ENCODE data around the gene SAG. TPM values are rescaled to one million over a fixed set of nuclear protein-coding genes. Genes with fewer than 3 reads are reported as not detected.

SAG gene
- total and polyA plus RNA-seq, 2 experiments from 2014 or later: not detected

DNA sequence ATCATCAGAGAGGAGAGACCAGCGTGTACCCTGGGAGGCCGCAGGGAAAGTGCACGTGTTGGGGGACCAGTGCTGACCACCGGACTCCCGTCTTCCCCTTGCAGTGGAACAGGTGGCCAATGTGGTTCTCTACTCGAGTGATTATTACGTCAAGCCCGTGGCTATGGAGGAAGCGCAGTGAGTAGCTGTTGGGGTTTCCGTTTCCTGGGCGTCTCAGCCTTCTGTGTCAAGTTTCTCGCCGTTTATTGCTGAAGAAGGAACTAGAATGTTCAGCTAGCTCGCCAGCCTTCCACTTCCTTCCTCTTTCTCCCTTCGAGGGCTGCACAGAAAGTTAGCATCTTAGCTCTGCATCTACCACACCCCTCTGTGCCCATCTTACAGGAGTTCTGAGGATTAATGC lies 23.9 kb downstream of the SAG start (continued):
- TF ChIP-seq, protein P1, sequence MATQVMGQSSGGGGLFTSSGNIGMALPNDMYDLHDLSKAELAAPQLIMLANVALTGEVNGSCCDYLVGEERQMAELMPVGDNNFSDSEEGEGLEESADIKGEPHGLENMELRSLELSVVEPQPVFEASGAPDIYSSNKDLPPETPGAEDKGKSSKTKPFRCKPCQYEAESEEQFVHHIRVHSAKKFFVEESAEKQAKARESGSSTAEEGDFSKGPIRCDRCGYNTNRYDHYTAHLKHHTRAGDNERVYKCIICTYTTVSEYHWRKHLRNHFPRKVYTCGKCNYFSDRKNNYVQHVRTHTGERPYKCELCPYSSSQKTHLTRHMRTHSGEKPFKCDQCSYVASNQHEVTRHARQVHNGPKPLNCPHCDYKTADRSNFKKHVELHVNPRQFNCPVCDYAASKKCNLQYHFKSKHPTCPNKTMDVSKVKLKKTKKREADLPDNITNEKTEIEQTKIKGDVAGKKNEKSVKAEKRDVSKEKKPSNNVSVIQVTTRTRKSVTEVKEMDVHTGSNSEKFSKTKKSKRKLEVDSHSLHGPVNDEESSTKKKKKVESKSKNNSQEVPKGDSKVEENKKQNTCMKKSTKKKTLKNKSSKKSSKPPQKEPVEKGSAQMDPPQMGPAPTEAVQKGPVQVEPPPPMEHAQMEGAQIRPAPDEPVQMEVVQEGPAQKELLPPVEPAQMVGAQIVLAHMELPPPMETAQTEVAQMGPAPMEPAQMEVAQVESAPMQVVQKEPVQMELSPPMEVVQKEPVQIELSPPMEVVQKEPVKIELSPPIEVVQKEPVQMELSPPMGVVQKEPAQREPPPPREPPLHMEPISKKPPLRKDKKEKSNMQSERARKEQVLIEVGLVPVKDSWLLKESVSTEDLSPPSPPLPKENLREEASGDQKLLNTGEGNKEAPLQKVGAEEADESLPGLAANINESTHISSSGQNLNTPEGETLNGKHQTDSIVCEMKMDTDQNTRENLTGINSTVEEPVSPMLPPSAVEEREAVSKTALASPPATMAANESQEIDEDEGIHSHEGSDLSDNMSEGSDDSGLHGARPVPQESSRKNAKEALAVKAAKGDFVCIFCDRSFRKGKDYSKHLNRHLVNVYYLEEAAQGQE (IDR thresholded peaks at IDR 0.05; ENCODE audit: unreplicated experiment): no peak
- TF ChIP-seq ZNF331 (CRISPR knock-in tag; IDR thresholded peaks at IDR 0.05; ENCODE audit: low read depth) (no peak), ZNF114 (CRISPR knock-in tag; IDR thresholded peaks at IDR 0.05) (no peak), CREB1 (CRISPR knock-in tag; IDR thresholded peaks at IDR 0.05; ENCODE audit: low read depth) (no peak), EZH2 (IDR thresholded peaks at IDR 0.05; ENCODE audit: low read depth, unreplicated experiment) (no peak), EZH2phosphoT487 (IDR thresholded peaks at IDR 0.05; ENCODE audit: unreplicated experiment) (no peak)
- TF ChIP-seq, protein P2, sequence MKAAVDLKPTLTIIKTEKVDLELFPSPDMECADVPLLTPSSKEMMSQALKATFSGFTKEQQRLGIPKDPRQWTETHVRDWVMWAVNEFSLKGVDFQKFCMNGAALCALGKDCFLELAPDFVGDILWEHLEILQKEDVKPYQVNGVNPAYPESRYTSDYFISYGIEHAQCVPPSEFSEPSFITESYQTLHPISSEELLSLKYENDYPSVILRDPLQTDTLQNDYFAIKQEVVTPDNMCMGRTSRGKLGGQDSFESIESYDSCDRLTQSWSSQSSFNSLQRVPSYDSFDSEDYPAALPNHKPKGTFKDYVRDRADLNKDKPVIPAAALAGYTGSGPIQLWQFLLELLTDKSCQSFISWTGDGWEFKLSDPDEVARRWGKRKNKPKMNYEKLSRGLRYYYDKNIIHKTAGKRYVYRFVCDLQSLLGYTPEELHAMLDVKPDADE (IDR thresholded peaks at IDR 0.05): no peak
- TF ChIP-seq, protein P3, sequence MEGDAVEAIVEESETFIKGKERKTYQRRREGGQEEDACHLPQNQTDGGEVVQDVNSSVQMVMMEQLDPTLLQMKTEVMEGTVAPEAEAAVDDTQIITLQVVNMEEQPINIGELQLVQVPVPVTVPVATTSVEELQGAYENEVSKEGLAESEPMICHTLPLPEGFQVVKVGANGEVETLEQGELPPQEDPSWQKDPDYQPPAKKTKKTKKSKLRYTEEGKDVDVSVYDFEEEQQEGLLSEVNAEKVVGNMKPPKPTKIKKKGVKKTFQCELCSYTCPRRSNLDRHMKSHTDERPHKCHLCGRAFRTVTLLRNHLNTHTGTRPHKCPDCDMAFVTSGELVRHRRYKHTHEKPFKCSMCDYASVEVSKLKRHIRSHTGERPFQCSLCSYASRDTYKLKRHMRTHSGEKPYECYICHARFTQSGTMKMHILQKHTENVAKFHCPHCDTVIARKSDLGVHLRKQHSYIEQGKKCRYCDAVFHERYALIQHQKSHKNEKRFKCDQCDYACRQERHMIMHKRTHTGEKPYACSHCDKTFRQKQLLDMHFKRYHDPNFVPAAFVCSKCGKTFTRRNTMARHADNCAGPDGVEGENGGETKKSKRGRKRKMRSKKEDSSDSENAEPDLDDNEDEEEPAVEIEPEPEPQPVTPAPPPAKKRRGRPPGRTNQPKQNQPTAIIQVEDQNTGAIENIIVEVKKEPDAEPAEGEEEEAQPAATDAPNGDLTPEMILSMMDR (conservative IDR thresholded peaks at IDR 0.05; ENCODE audit: low read depth in 2 of 2): no peak

DNA sequence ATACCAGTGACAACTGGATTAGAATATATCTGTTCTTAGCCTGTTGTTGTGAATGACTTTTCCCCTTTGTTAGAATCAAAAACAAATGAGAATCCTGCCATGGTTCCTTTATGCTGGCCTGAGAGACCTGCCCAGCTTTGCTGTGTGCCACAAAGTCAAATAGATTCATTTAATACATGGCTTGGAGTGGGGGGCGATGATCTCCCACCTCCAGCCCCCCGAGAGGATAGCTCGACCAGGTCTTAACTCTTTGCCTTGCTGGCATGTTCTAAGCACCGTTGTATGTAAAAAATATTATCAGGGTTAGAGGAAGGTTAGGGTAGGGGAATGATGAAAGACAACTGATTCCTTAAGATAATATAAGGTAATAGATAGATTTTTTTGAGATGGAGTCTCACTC lies 24.5 kb downstream of the SAG start:
- DNase-seq (ENCODE audit: low spot score): no peak
- Mint-ChIP-seq H3K36me3 (ENCODE audit: low read depth) (no peaks in the 10 kb centered on the region), H3K4me1 (peaks cover 14% of the 10 kb centered on the region), H3K27me3 (ENCODE audit: insufficient read depth, low read depth, poor library complexity) (peaks cover 17% of the 10 kb centered on the region), H3K27ac (no peak overlapping the region), H3K9me3 (no peaks in the 10 kb centered on the region), H3K4me3 (no peak overlapping the region)
- peaks cover 10% of the 10 kb centered on the region; the same call in 1 of the 2 replicates for H3K4me1 ChIP-seq (ENCODE audit: insufficient read depth)
- ATAC-seq: no peak
- H3K4me3 ChIP-seq: no peak overlapping the region
- H2AFZ ChIP-seq: no peak overlapping the region
- H3K27ac ChIP-seq (ENCODE audit: low read depth): no peak overlapping the region
- H3K79me2 ChIP-seq (replicated peaks; ENCODE audit: insufficient read depth): no peaks in the 10 kb centered on the region
- H3F3A ChIP-seq (replicated peaks; ENCODE audit: low read depth): no peaks in the 10 kb centered on the region
- no peak overlapping the region for H3K4me2 ChIP-seq
- H3K36me3 ChIP-seq (ENCODE audit: insufficient read depth): no peaks in the 10 kb centered on the region
- no peaks in the 10 kb centered on the region for H3K9me2 ChIP-seq (ENCODE audit: insufficient read depth)
- H4K20me1 ChIP-seq (replicated peaks; ENCODE audit: insufficient read depth): no peaks in the 10 kb centered on the region
- H3K27me3 ChIP-seq (ENCODE audit: insufficient read depth): no peaks in the 10 kb centered on the region
- TF ChIP-seq EZH2 (IDR thresholded peaks at IDR 0.05; ENCODE audit: low read depth, unreplicated experiment) (no peak), ZNF114 (CRISPR knock-in tag; IDR thresholded peaks at IDR 0.05) (no peak), EZH2phosphoT487 (IDR thresholded peaks at IDR 0.05; ENCODE audit: unreplicated experiment) (no peak), ZNF331 (CRISPR knock-in tag; IDR thresholded peaks at IDR 0.05; ENCODE audit: low read depth) (no peak)
- TF ChIP-seq, protein P3 (conservative IDR thresholded peaks at IDR 0.05; ENCODE audit: low read depth in 2 of 2): no peak
- TF ChIP-seq, protein P2 (IDR thresholded peaks at IDR 0.05): no peak
